ENCODE results near the gene RASGEF1B.

DNA sequence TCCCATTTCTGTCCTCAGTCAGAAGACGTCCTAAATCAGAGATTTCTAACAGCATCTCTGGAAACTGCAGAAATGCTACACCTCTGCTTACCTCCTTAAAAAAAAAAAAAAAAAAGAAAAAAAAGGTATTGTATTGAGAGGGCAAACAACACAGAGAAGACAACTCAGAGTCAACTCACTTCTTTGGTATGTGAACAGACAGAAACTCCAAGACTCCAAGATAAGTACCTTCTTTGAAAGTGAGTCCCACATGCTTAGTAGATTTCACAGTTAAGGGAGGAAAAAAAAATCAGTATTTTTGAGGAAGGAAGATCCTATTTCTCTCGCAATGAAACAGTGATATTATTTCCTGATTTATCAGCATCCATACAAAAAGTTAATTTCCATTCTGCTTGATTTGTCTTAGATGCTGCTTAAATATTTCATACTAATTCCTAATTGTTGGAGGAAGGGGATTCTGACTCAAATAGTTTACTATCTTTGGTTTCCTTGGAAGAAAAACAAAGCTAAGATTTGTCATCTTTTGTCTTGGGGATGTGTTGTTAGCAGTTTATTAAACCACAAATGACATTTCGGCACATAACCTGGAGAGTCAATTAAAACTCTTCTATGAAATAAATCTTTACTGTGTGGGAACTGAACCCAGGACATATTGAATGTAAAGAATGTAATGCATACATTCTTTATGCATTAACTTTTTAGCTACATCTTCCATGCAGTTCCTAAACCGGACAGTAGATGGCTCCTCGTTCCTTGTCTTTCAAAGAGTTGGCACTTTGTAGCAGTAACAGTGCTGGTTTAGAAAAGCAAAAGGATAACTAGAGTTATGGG lies 4.7 kb downstream of the RASGEF1B start:
- TF ChIP-seq, protein P1, sequence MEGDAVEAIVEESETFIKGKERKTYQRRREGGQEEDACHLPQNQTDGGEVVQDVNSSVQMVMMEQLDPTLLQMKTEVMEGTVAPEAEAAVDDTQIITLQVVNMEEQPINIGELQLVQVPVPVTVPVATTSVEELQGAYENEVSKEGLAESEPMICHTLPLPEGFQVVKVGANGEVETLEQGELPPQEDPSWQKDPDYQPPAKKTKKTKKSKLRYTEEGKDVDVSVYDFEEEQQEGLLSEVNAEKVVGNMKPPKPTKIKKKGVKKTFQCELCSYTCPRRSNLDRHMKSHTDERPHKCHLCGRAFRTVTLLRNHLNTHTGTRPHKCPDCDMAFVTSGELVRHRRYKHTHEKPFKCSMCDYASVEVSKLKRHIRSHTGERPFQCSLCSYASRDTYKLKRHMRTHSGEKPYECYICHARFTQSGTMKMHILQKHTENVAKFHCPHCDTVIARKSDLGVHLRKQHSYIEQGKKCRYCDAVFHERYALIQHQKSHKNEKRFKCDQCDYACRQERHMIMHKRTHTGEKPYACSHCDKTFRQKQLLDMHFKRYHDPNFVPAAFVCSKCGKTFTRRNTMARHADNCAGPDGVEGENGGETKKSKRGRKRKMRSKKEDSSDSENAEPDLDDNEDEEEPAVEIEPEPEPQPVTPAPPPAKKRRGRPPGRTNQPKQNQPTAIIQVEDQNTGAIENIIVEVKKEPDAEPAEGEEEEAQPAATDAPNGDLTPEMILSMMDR (IDR thresholded peaks at IDR 0.05), result peak; percentile 63 to 97 (median 94)
- TF ChIP-seq POLR2A (IDR thresholded peaks at IDR 0.05), result no peak

All from thyroid gland (tissue), 4 donors.